ENCODE results near the gene NSMCE1.

DNA sequence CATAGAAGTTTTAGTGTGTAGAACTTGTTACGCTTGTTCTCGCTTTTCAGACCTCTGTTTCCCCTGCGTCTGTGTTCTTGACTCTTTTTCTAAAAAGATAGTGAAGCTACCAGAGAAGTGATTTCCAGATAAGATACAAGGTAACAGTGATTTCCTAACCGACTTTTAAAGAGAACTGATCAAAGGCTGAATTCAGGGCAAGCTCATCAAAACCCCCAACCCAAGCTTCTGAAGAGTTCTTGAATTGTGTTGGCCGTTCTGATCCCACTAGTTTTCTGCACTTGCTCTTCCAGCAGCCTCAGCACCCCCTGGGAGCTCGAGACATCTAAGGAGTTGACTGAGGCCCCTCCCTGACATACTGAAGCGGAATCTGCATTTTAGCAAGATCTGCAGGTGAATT, 12.7 kb upstream of the NSMCE1 start:
- TF ChIP-seq, protein P1, sequence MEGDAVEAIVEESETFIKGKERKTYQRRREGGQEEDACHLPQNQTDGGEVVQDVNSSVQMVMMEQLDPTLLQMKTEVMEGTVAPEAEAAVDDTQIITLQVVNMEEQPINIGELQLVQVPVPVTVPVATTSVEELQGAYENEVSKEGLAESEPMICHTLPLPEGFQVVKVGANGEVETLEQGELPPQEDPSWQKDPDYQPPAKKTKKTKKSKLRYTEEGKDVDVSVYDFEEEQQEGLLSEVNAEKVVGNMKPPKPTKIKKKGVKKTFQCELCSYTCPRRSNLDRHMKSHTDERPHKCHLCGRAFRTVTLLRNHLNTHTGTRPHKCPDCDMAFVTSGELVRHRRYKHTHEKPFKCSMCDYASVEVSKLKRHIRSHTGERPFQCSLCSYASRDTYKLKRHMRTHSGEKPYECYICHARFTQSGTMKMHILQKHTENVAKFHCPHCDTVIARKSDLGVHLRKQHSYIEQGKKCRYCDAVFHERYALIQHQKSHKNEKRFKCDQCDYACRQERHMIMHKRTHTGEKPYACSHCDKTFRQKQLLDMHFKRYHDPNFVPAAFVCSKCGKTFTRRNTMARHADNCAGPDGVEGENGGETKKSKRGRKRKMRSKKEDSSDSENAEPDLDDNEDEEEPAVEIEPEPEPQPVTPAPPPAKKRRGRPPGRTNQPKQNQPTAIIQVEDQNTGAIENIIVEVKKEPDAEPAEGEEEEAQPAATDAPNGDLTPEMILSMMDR (conservative IDR thresholded peaks at IDR 0.05; ENCODE audit: low read depth, low read length): no peak
- no peak for TF ChIP-seq EZH2 (IDR thresholded peaks at IDR 0.05; ENCODE audit: borderline replicate concordance, low read depth, low read length, poor library complexity, severe bottlenecking)

Measured in A673 (cell line).